Fibroblast of pulmonary artery (primary cell): ENCODE measurements around the gene HSPB7.

Experiments used
- DNase-seq: peaks from one replicate; pipeline ENCODE4 v3.0.0-alpha.2; 2010; ENCODE audit warnings: low read depth
- H3K4me3 ChIP-seq: replicated peaks from 2 replicates; pipeline ENCODE4 v1.5.1; 2011; ENCODE audit warnings: low read depth, mild to moderate bottlenecking, control low read depth, low read length, moderate library complexity
- TF ChIP-seq, protein P1 (sequence below): IDR thresholded peaks from 2 replicates; pipeline ENCODE4 v1.5.1; 2011; ENCODE audit warnings: mild to moderate bottlenecking, control low read depth, low read length, inconsistent platforms; ENCODE audit errors: missing control alignments

Gene HSPB7

DNA sequence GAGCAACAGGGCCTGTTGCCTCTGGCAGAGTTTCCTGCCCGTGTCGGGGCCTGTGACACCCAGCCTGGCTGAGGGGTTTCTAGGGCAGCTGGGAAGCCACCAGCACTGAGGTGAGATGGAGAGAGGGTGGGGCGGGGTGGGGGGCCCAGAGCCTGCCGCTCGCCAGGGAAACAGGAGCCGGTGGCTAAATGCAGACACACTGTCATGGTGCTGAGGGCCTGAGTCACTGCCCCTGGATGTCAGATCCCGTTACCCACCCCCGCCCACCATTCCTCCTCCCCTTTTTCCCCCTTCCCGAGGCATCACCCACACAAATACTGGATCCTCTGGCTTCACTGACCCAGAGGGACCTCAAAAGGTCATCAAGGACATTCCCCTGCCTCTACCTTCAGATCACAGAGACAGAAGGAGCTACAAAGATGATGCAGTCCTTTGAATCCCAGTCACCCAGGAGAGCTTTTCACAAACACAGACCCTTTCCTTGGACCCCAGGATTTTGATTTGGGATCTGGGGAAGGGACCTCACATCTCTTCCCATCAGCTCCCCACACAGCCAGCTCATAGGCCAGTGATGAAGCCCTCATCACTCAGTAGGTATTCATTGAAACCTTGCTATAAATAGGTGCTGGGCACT is 1.9 kb upstream of the HSPB7 start:
- DNase-seq = no peak
- H3K4me3 ChIP-seq = no peak overlapping the region
- TF ChIP-seq, protein P1, sequence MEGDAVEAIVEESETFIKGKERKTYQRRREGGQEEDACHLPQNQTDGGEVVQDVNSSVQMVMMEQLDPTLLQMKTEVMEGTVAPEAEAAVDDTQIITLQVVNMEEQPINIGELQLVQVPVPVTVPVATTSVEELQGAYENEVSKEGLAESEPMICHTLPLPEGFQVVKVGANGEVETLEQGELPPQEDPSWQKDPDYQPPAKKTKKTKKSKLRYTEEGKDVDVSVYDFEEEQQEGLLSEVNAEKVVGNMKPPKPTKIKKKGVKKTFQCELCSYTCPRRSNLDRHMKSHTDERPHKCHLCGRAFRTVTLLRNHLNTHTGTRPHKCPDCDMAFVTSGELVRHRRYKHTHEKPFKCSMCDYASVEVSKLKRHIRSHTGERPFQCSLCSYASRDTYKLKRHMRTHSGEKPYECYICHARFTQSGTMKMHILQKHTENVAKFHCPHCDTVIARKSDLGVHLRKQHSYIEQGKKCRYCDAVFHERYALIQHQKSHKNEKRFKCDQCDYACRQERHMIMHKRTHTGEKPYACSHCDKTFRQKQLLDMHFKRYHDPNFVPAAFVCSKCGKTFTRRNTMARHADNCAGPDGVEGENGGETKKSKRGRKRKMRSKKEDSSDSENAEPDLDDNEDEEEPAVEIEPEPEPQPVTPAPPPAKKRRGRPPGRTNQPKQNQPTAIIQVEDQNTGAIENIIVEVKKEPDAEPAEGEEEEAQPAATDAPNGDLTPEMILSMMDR = no peak

GRCh38 chr1:16018749-16019643 is 1.2 kb upstream of the HSPB7 start:
- TF ChIP-seq, protein P1 = no peak
- no peak overlapping the region for H3K4me3 ChIP-seq
- no peak for DNase-seq

- H3K4me3 ChIP-seq = no peak overlapping the region
- TF ChIP-seq, protein P1 = no peak
- DNase-seq = peak; percentile 11
These were observed 465 bp upstream of the HSPB7 start for GRCh38 chr1:16018308-16018707.

- TF ChIP-seq, protein P1 = no peak
- no peak overlapping the region for H3K4me3 ChIP-seq
- DNase-seq = no peak
These were observed 775 bp downstream of the HSPB7 start for GRCh38 chr1:16017076-16017460.

DNA sequence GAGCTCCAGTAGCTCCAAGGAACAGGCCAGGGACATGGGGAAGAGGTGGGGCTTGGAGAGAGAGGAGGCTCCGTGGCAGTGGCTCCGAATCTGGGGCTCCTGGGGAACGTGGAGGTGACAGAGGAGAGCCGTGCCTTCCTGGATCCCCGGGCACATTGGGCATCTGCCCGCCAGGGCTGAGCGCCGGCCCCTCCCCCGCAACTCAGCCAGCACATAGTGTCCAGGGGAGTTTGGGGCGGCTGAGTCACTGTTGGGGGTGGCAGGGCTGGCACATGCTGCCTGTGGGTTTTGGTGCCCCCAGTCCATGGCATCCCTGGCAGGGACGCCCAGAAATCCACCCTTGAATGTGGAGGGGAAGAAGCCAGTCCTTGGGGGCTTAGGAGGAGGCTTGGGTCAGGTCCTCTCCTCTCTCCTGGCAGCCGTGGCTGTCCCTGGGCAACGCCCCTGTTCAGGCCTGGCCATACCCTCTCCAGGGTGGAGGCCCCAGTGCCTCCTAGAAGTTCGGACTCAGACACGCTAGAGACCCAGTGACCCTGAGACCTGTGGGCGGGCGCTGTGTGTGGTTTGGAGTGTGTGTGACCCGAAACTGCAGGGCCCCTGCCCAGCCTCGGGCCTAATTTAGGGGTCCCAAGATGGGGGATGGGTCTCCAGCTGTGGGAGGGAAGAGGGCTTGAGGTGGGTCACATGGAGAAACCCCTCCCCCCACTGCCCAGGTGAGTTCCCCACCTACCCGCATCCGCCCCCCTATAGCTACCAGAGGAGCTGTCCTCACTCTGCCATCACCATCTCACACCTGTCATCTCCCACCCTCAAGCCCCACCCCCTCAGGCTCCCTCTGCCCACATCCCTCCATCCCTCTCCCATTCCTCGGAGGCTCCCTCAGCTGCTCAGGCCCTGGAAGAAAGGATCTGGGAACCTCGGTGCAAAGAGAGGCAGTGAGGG is 1.6 kb downstream of the HSPB7 start:
- H3K4me3 ChIP-seq = no peak overlapping the region
- DNase-seq = no peak
- TF ChIP-seq, protein P1 = no peak

- DNase-seq = no peak
- TF ChIP-seq, protein P1 = no peak
- no peak overlapping the region for H3K4me3 ChIP-seq
These were observed 2.4 kb downstream of the HSPB7 start for GRCh38 chr1:16015491-16015890.
